Endothelial cell of umbilical vein (primary cell): ENCODE results near the gene GNA12. TPM values are rescaled to one million over a fixed set of nuclear protein-coding genes. Genes with fewer than 3 reads are reported as not detected.

Source experiments
- BruUV-seq: library from RNA; stranded (reverse); fragments of 400-500 nt; replicated peaks from 2 replicates; lab custom pipeline; 2021; lab: Mats Ljungman, UMichigan
- CTCF ChIA-PET: fragments of 300-600, 350-600 bp; sonication (Branson Sonifier 250); formaldehyde crosslinking; loops from one replicate; lab custom pipeline; 2021; ENCODE audit warnings: antibody characterized with exemption, inconsistent platforms; lab: Charles Lee
- POLR2A ChIA-PET: fragments of 300-600, 350-600 bp; sonication (Branson Sonifier 250); formaldehyde crosslinking; loops from one replicate; lab custom pipeline; 2021; ENCODE audit warnings: antibody characterized with exemption, inconsistent platforms; lab: Charles Lee
- DNase-seq: peaks from one replicate; pipeline ENCODE4 v3.0.0-alpha.2; 2011; ENCODE audit warnings: low read depth, low spot score
- FAIRE-seq: peaks from 2 replicates; lab custom pipeline; 2011; peaks lifted over from hg19 to GRCh38; lab: Jason Lieb, UNC
- H2AFZ ChIP-seq: 2 replicates; pipeline ENCODE4 v1.6.0; 2012; ENCODE audit warnings: low read depth, low read length, control low read depth, inconsistent platforms
- H3K27ac ChIP-seq: 2 replicates; pipeline ENCODE4 v1.5.1; 2011; ENCODE audit warnings: low read depth, mild to moderate bottlenecking, control low read depth, low read length, moderate library complexity; ENCODE audit not compliant: insufficient read depth
- H3K27me3 ChIP-seq, 2 experiments: 2 replicates each; pipeline versions ENCODE4 v1.6.0 to v1.6.1; 2011; ENCODE audit warnings: low read length in 2 of 2, mixed read lengths in 1 of 2; ENCODE audit not compliant: control insufficient read depth in 2 of 2, insufficient read depth in 2 of 2
- H3K36me3 ChIP-seq, 2 experiments: 2 replicates in 1 of 2; 3 replicates in 1 of 2; pipeline ENCODE4 v1.5.1; 2011; ENCODE audit warnings: low read length in 2 of 2, mild to moderate bottlenecking in 1 of 2, moderate library complexity in 1 of 2; ENCODE audit not compliant: control insufficient read depth in 2 of 2, insufficient read depth in 2 of 2; ENCODE audit errors: extremely low read depth in 1 of 2
- H3K4me1 ChIP-seq: 3 replicates; pipeline ENCODE4 v1.5.1; 2011; ENCODE audit warnings: mild to moderate bottlenecking, low read length; ENCODE audit not compliant: control insufficient read depth, insufficient read depth; ENCODE audit errors: extremely low read depth
- H3K4me2 ChIP-seq: 2 replicates; pipeline ENCODE4 v1.6.1; 2011; ENCODE audit warnings: low read length, control low read depth, mixed read lengths; ENCODE audit not compliant: insufficient read depth
- H3K4me3 ChIP-seq, 3 experiments: fragments of 200-600 bp in 1 of 3; sonication (generic), shearing (Covaris generic) in 1 of 3; replicated peaks in 1 of 3; 2 replicates each; pipeline ENCODE4 v1.5.1; 2011 to 2016; ENCODE audit warnings: control low read depth in 3 of 3, low read length in 3 of 3, mild to moderate bottlenecking in 2 of 3, inconsistent platforms in 1 of 3, low read depth in 1 of 3, moderate library complexity in 1 of 3; ENCODE audit not compliant: insufficient read depth in 1 of 3
- H3K79me2 ChIP-seq: 2 replicates; pipeline ENCODE4 v1.6.0; 2012; ENCODE audit warnings: low read length, inconsistent platforms; ENCODE audit not compliant: control insufficient read depth, insufficient read depth
- H3K9ac ChIP-seq: replicated peaks from 2 replicates; pipeline ENCODE3; 2011; ENCODE audit warnings: low read length, control low read depth; ENCODE audit not compliant: insufficient read depth; ENCODE audit errors: extremely low read depth
- H3K9me1 ChIP-seq: replicated peaks from 3 replicates; pipeline ENCODE4 v1.6.0; 2011; ENCODE audit warnings: mild to moderate bottlenecking, low read length; ENCODE audit not compliant: control insufficient read depth, insufficient read depth; ENCODE audit errors: extremely low read depth
- H3K9me3 ChIP-seq: replicated peaks from 2 replicates; pipeline ENCODE4 v1.5.1; 2012; ENCODE audit warnings: low read length, inconsistent platforms; ENCODE audit not compliant: control insufficient read depth, insufficient read depth
- H4K20me1 ChIP-seq: replicated peaks from 2 replicates; pipeline ENCODE3; 2011; ENCODE audit warnings: mild to moderate bottlenecking, low read length; ENCODE audit not compliant: control insufficient read depth, insufficient read depth; ENCODE audit errors: extremely low read depth
- CTCF ChIP-seq, 2 donors: IDR thresholded peaks; 1 replicate in 1 of 2; 2 replicates in 1 of 2; pipeline ENCODE4 v1.5.1; 2011; ENCODE audit warnings: low read length in 2 of 2, mild to moderate bottlenecking in 2 of 2, moderate library complexity in 2 of 2, control low read depth in 1 of 2, inconsistent platforms in 1 of 2, low read depth in 1 of 2; ENCODE audit not compliant: insufficient read depth in 1 of 2; ENCODE audit errors: extremely low read depth in 1 of 2
- EZH2 ChIP-seq: IDR thresholded peaks from 2 replicates; pipeline ENCODE4 v1.6.1; 2012; ENCODE audit warnings: borderline replicate concordance, low read depth, mild to moderate bottlenecking, moderate library complexity, low read length, inconsistent platforms; ENCODE audit not compliant: severe bottlenecking
- FOS ChIP-seq: IDR thresholded peaks from 2 replicates; pipeline ENCODE4 v1.6.1; 2011; ENCODE audit warnings: mild to moderate bottlenecking, low read length, moderate library complexity, borderline replicate concordance; ENCODE audit not compliant: insufficient read depth
- GATA2 ChIP-seq: IDR thresholded peaks from 2 replicates; pipeline ENCODE4 v1.7.0; 2011; ENCODE audit warnings: low read depth, mild to moderate bottlenecking, moderate library complexity, mixed read lengths, low read length; ENCODE audit not compliant: insufficient read length, insufficient read depth
- JUN ChIP-seq: IDR thresholded peaks from 2 replicates; pipeline ENCODE4 v1.6.1; 2011; ENCODE audit warnings: borderline replicate concordance, low read depth; ENCODE audit not compliant: insufficient read length, insufficient read depth
- MAX ChIP-seq: IDR thresholded peaks from 2 replicates; pipeline ENCODE4 v1.6.1; 2011; ENCODE audit not compliant: insufficient read depth, insufficient read length
- MYC ChIP-seq: IDR thresholded peaks from one replicate; pipeline ENCODE4 v1.6.1; 2011; ENCODE audit warnings: mild to moderate bottlenecking, low read depth, low read length
- POLR2A ChIP-seq: IDR thresholded peaks from 2 replicates; pipeline ENCODE4 v1.6.1; 2012; ENCODE audit warnings: low read depth, mild to moderate bottlenecking, control low read depth, low read length
- POLR2AphosphoS5 ChIP-seq: IDR thresholded peaks from 2 replicates; pipeline ENCODE4 v1.6.1; 2012; ENCODE audit warnings: low read depth, mild to moderate bottlenecking, control low read depth, low read length, moderate library complexity; ENCODE audit not compliant: insufficient read depth
- dilution Hi-C: fragments of 300-500 bp; cut with MboI; formaldehyde crosslinking; loops from one replicate; pipeline ENCODE4 v1.15.0; 2019; ENCODE audit warnings: low sequenced_read_pairs; ENCODE audit not compliant: extremely low pct_ligation_motif_present
- intact Hi-C: fragments of 100-400 bp; cut with micrococcal nuclease; formaldehyde crosslinking; loops from one replicate; pipeline ENCODE4 v1.10.0; 2022
- polyA plus RNA-seq, 4 experiments: library from polyadenylated mRNA; depleted of rRNA in 3 of 4; stranded (reverse) in 3 of 4; unstranded in 1 of 4; fragments of >200 nt; gene quantifications; 2 replicates each; pipeline versions ENCODE4 v1.2.1 to v1.2.3, GENCODE V29; 2011 to 2012; ENCODE audit warnings: missing spikeins in 1 of 4
- total RNA-seq: library from RNA; stranded (reverse); gene quantifications from 2 replicates; pipeline ENCODE4 v1.2.3, GENCODE V29; 2021

Gene GNA12
- total and polyA plus RNA-seq, 2 donors (not counting 3 experiments of a cell fraction or from before 2014, with no cell fraction given) = 63.0 to 75.1 TPM

- no peak for DNase-seq
- BruUV-seq = no TSS peak
- dilution Hi-C loops = no loop called here
These were observed 62.5 kb downstream of the GNA12 start for GRCh38 chr7:2781636-2782035.

More at GRCh38 chr7:2781636-2782035, 62.5 kb downstream of the GNA12 start:
- Histone ChIP-seq H3K4me3 (no peak overlapping the region), H3K9me3 (no peaks in the 10 kb centered on the region), H2AFZ (no peak overlapping the region), H3K27me3 (no peaks in the 10 kb centered on the region), H3K36me3 (peaks cover 0 to 6% of the 10 kb centered on the region in 2 experiments), H3K27ac (no peak overlapping the region), H4K20me1 (peaks cover 5% of the 10 kb centered on the region), H3K4me2 (no peak overlapping the region), H3K79me2 (peaks cover 13% of the 10 kb centered on the region), H3K9ac (no peak overlapping the region), H3K4me1 (peaks cover 21% of the 10 kb centered on the region), H3K9me1 (no peaks in the 10 kb centered on the region)
- TF ChIP-seq JUN (no peak), POLR2A (no peak), MAX (no peak), POLR2AphosphoS5 (no peak), GATA2 (no peak), CTCF (IDR thresholded peaks at IDR 0.05; ENCODE audit: extremely low read depth in 1 of 2, insufficient read depth in 1 of 2, low read depth in 1 of 2, low read length in 2 of 2) (no peak), FOS (no peak), EZH2 (no peak), MYC (no peak)
- FAIRE-seq = no peak
- CTCF ChIA-PET = interaction anchor here (0.8 to 1.2 kb wide), 4 partner anchors 12 to 23 kb away, joined by 3 to 4 read pairs (median 3); no protein-coding TSS in a partner anchor
- intact Hi-C loops = no loop called here
- POLR2A ChIA-PET = interaction anchor here (0.6 kb wide), 2 partner anchors 9 to 14 kb away, joined by 3 to 4 read pairs; no protein-coding TSS in a partner anchor
